HG03280 (cell line): ENCODE results near the gene TMC8.
"Not testable (repeated sequence)": the region's sequence is repeated elsewhere in the genome, so short reads cannot be mapped to it uniquely, and the experiment has no call there.

Experiments
- ATAC-seq: cut with Tn5 transposase; IDR thresholded peaks from one replicate; pipeline ENCODE4 v1.9.1; 2021; ENCODE audit warnings: mild to moderate bottlenecking, moderate library complexity; ENCODE audit not compliant: unreplicated experiment

TMC8 gene

GRCh38 chr17:78108726-78109488, 21.7 kb upstream of the TMC8 start:
- no peak for ATAC-seq

- ATAC-seq = no peak
Measured at GRCh38 chr17:78109489-78109761, 21.1 kb upstream of the TMC8 start.

- no peak for ATAC-seq
Measured at GRCh38 chr17:78110363-78111015, 20.1 kb upstream of the TMC8 start.

GRCh38 chr17:78111016-78111726, 19.4 kb upstream of the TMC8 start:
- ATAC-seq = no peak

GRCh38 chr17:78111727-78112517, 18.6 kb upstream of the TMC8 start:
- ATAC-seq = no peak

- peak; percentile 62 for ATAC-seq
Measured at GRCh38 chr17:78112518-78113471, 17.8 kb upstream of the TMC8 start.

- no peak for ATAC-seq
Measured at GRCh38 chr17:78113804-78114785, 16.5 kb upstream of the TMC8 start.

- ATAC-seq = no peak
Measured at GRCh38 chr17:78114831-78115723, 15.5 kb upstream of the TMC8 start.

- not testable (repeated sequence) for ATAC-seq
Measured at GRCh38 chr17:78115803-78116202, 14.8 kb upstream of the TMC8 start.

- no peak for ATAC-seq
Measured at GRCh38 chr17:78116411-78116810, 14.2 kb upstream of the TMC8 start.

- no peak for ATAC-seq
Measured at GRCh38 chr17:78117027-78117981, 13.3 kb upstream of the TMC8 start.

GRCh38 chr17:78118801-78119241, 11.8 kb upstream of the TMC8 start:
- ATAC-seq = no peak

GRCh38 chr17:78120537-78120936, 10.0 kb upstream of the TMC8 start:
- ATAC-seq = no peak

- ATAC-seq = no peak
Measured at GRCh38 chr17:78120971-78121800, 9.4 kb upstream of the TMC8 start.

- no peak for ATAC-seq
Measured at GRCh38 chr17:78121801-78122215, 8.8 kb upstream of the TMC8 start.
